Sigmoid colon (tissue), 7 donors: ENCODE results near the gene ELOB. TPM values are rescaled to one million over a fixed set of nuclear protein-coding genes. Genes with fewer than 3 reads are reported as not detected.
A peak's percentile ranks its signal among the peaks of the same experiment; 100 is the strongest.

ENCODE experiments used
- DNase-seq: peaks from one replicate; pipeline ENCODE4 v3.0.0-alpha.2; 2019
- H3K27ac ChIP-seq, 4 donors: fragments of 200-600 bp; sonication (generic); one replicate each; pipeline ENCODE4 v1.5.1; 2016 to 2019; ENCODE audit warnings: mild to moderate bottlenecking in 1 of 4
- H3K27me3 ChIP-seq, 3 donors: fragments of 200-600 bp; sonication (generic); one replicate each; pipeline ENCODE4 v1.5.1; 2019; ENCODE audit warnings: mild to moderate bottlenecking in 1 of 3
- H3K36me3 ChIP-seq, 4 donors: fragments of 200-600 bp; sonication (generic); one replicate each; pipeline ENCODE4 v1.5.1; 2016 to 2019
- H3K4me1 ChIP-seq, 4 donors: fragments of 200-600 bp; sonication (generic); one replicate each; pipeline ENCODE4 v1.5.1; 2017 to 2019
- H3K4me3 ChIP-seq, 4 donors: fragments of 200-600 bp; sonication (generic); one replicate each; pipeline ENCODE4 v1.5.1; 2017 to 2019; ENCODE audit warnings: mild to moderate bottlenecking in 2 of 4, moderate library complexity in 1 of 4
- H3K9me3 ChIP-seq, 4 donors: fragments of 200-600 bp in 3 of 4; sonication (generic) in 3 of 4; one replicate each; pipeline versions ENCODE4 v1.5.1 to v1.6.1; 2013 to 2019
- CTCF ChIP-seq, 4 experiments: fragments of 450-650 bp in 3 of 4; fragments of 200-600 bp in 1 of 4; IDR thresholded peaks; one replicate each; pipeline ENCODE4 v1.5.1; 2016 to 2019; ENCODE audit warnings: antibody characterized with exemption in 4 of 4, mild to moderate bottlenecking in 3 of 4, moderate library complexity in 2 of 4
- EP300 ChIP-seq, 4 donors: sonication (generic); formaldehyde crosslinking; IDR thresholded peaks; one replicate each; pipeline ENCODE4 v1.6.1; 2017; ENCODE audit warnings: antibody characterized with exemption in 4 of 4
- POLR2A ChIP-seq, 2 donors: fragments of 450-650 bp; IDR thresholded peaks; one replicate each; pipeline ENCODE4 v1.6.1; 2016; ENCODE audit warnings: antibody characterized with exemption in 2 of 2, mild to moderate bottlenecking in 2 of 2, moderate library complexity in 2 of 2
- POLR2AphosphoS5 ChIP-seq, 4 donors: sonication (generic); formaldehyde crosslinking; IDR thresholded peaks; one replicate each; pipeline ENCODE4 v1.6.1; 2017; ENCODE audit warnings: antibody characterized with exemption in 4 of 4
- WGBS, 2 donors: extraction: QIAGEN DNeasy Blood & Tissue Kit; methylation state at CpG; one replicate each; pipeline ENCODE4 v1.1.7; 2013; 5-methylcytosine and 5-hydroxymethylcytosine counted together
- intact Hi-C: fragments of 100-400 bp; cut with DNase I; formaldehyde crosslinking; loops from one replicate; pipeline ENCODE4 v1.15.1; 2023
- polyA plus RNA-seq, 3 donors: library from polyadenylated mRNA; stranded (reverse); fragments of 200-250 nt; gene quantifications; one replicate each; pipeline ENCODE4 v1.2.3, GENCODE V29; 2013
- total RNA-seq, 4 donors: library from RNA; depleted of rRNA; stranded (reverse); fragments of >200 nt; gene quantifications; one replicate each; pipeline ENCODE4 v1.1.0, GENCODE V29; 2016
- donor health status: healthy with polysubstance abuse.
- donor health status: Bipolar disorder and iron deficiency.
- donor health status: healthy.

ELOB gene
- total and polyA plus RNA-seq, 7 donors, result 329 to 1,166 (median 475) TPM

DNA sequence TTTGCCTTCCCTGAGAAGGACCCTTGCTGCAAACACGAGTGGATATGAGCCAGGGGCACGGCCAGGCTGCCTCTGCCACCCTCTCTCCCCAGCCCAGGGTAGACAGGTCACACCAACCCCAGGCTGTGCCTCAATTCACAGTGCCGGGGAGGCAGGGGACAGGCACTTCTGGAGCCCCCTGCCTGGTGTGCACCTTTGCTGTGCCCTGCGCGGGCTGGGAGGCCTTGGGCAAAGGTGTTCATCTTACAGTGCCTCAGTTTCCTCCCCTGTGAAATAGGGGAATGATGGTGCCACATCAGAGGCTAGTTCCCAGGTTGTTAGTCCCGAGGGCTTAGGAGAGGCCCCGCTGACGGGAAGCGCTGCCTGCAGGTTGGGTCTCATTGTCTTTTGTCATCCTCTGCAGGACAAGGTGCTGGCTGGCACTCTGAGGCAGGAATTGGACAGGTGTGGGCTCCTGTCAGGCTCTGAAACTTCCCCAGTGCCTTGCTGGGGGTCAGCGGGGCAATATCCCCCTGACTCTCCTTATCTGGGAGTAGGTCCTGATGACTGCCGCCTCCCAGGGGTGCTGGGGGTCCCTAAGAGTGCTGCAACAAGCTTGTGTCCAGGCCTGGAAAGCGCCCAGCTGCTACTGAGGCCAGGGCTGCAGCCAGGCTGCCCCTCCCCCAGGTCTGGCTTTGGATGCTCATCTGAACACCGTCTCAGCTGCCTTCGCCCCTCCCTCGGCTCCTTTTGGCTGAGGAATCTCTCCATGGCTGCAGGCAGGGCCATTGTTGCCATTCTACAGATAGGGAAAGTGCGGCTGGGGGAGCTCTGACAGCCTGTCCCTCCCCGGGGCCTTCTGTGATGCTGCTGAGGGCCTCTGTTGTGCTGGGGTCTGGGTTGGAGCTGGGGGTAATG is 43.1 kb upstream of the ELOB start:
- no peaks in the 10 kb centered on the region for H3K4me1 ChIP-seq
- no peaks in the 10 kb centered on the region for H3K9me3 ChIP-seq
- H3K27ac ChIP-seq, result no peak overlapping the region
- H3K36me3 ChIP-seq, result no peaks in the 10 kb centered on the region
- DNase-seq, result peak; percentile 55
- H3K4me3 ChIP-seq, result no peak overlapping the region
- WGBS, 2 donors, result 78 to 81% methylated on average over 17 of the region's 17 CpGs
- TF ChIP-seq CTCF (IDR thresholded peaks at IDR 0.05) (no peak), POLR2A (IDR thresholded peaks at IDR 0.05) (no peak), POLR2AphosphoS5 (IDR thresholded peaks at IDR 0.05) (no peak), EP300 (IDR thresholded peaks at IDR 0.05) (no peak)
- peaks cover 0 to 37% (median 22%) of the 10 kb centered on the region in 3 donors for H3K27me3 ChIP-seq
- intact Hi-C loops, result no loop called here

DNA sequence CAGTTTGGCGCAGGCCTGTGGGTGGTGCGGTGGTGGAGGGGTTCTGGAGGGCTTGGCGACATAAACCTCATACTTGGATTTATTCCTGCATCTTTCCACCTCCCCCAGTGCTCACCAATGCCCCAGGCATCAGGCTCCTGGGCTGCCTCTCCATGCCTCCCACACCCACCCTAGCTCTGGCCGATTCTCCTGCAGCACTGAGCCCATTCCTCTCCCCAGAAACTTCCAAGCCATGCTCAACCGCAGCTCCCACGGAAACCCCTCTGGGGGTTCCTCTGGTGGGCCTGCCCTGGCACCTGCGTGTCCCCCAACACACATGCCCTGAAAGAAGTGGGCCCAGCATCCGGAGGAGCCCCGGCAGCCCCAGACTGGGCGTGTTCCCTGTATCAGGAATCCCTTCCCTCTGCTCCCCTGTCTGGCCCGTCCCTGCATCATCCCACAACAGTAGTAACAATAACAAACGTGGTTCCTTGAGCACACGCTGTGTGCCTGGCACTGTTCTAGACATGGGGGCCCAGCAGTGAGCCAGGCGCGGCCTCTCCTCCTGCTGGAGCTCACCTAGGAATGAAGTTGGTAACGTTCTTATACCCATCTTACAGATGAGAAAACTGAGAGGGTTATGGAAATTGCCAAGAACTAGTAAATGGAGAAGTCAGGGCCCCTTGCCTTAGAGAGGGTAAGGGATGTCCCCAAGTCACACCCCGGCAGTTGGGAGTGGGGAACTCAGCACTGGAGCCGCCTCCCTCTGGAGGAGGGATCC is 42.3 kb upstream of the ELOB start:
- Histone ChIP-seq H3K4me1 (no peaks in the 10 kb centered on the region), H3K9me3 (no peaks in the 10 kb centered on the region), H3K27me3 (peaks cover 0 to 44% (median 22%) of the 10 kb centered on the region in 3 donors), H3K4me3 (no peak overlapping the region), H3K36me3 (no peaks in the 10 kb centered on the region), H3K27ac (no peak overlapping the region)
- intact Hi-C loops, result no loop called here
- DNase-seq, result peak; percentile 39
- WGBS, 2 donors, result 89 to 91% methylated on average over 18 of the region's 18 CpGs
- no peak for TF ChIP-seq POLR2A (IDR thresholded peaks at IDR 0.05)

- Histone ChIP-seq H3K4me1 (no peaks in the 10 kb centered on the region), H3K4me3 (no peak overlapping the region), H3K9me3 (no peaks in the 10 kb centered on the region), H3K27me3 (peaks cover 0 to 39% (median 22%) of the 10 kb centered on the region in 3 donors), H3K27ac (no peak overlapping the region), H3K36me3 (no peaks in the 10 kb centered on the region)
- WGBS, 2 donors, result 88 to 90% methylated on average over 10 of the region's 10 CpGs
- peak; percentile 49 for DNase-seq
- no peak for TF ChIP-seq POLR2AphosphoS5 (IDR thresholded peaks at IDR 0.05)
- TF ChIP-seq POLR2A (IDR thresholded peaks at IDR 0.05), result no peak
- intact Hi-C loops, result no loop called here
Measured at GRCh38 chr16:2818272-2818876, 41.3 kb upstream of the ELOB start.

DNA sequence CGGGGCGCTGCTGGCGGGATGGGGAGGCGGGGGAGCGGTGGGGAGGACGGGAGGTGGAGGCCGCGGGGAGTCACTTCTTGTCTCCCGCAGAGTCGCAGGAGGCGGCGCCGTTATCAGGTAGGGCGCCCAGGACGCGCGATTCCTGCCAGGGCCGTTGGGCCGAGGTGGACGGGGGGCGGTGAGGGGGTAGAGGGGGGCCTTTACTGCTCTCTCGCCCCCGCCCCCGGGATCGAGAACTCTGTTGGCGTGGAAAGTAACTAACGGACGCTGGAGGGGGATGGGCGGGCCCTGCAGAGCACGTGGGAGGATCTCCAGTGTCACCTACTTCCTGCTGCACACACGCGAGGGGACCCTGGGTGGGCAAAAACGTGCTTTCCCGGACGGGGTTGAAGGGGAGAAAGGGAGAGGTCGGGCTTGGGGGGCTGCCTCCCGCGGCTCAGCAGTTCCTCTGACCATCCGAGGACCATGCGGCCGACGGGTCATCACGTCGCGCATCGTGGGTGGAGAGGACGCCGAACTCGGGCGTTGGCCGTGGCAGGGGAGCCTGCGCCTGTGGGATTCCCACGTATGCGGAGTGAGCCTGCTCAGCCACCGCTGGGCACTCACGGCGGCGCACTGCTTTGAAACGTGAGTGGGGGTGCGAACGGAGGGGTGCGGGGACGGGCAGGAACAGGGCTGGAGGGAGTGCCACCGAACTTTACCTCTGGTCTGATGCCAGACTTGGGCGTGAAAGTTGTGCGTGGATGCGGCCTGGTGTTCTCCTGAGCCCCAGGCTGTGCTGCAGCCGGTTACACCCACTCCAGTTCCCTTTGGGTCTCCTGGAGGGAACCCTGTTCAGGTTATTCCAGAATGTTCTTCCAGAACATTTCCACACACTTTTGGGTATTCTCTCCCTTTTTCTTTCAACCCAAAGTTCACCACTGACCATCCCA is 40.5 kb upstream of the ELOB start:
- intact Hi-C loops, result no loop called here
- Histone ChIP-seq H3K4me1 (no peaks in the 10 kb centered on the region), H3K27ac (no peak overlapping the region), H3K36me3 (no peaks in the 10 kb centered on the region), H3K9me3 (no peaks in the 10 kb centered on the region), H3K4me3 (peak overlapping the region in 1 of 4 donors; percentile 18), H3K27me3 (peaks cover 0 to 39% (median 22%) of the 10 kb centered on the region in 3 donors)
- 82 to 83% methylated on average over 68 of the region's 68 CpGs for WGBS, 2 donors
- peak; percentile 52 for DNase-seq
- no peak for TF ChIP-seq EP300 (IDR thresholded peaks at IDR 0.05)
- TF ChIP-seq POLR2A (IDR thresholded peaks at IDR 0.05), result no peak
- TF ChIP-seq POLR2AphosphoS5 (IDR thresholded peaks at IDR 0.05), result no peak
- no peak for TF ChIP-seq CTCF (IDR thresholded peaks at IDR 0.05)

DNA sequence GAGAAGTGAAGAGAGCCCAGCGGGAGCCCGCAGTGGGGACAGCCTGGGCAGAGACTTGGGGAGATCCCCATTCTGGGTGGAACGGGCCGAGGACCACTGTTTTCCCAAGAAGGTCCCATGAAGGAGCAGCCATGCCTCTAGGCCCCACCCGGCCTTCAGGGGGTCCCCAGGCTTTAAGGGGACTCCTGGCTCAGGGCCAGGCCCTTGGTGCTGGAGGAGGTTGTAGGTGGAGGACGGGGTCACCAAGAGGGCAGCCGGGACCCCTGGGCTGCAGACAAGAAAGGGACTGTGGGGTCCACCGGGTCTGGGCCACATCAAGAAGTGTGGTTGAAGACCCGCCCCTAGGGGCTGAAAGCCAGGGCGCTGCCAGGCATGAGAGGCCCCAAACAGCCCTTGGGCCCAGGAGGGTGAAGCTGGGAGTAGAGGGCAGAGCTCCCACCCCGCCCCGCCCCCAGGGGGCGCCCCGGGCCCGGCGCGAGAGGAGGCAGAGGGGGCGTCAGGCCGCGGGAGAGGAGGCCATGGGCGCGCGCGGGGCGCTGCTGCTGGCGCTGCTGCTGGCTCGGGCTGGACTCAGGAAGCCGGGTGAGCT is 39.8 kb upstream of the ELOB start, which contains the start of gene PRSS21:
TSS of gene PRSS21 (plus strand) at position 487 of the 589 bp plus-strand sequence. CDS start at position 519, 32 bp downstream.
- intact Hi-C loops, result no loop called here
- TF ChIP-seq POLR2AphosphoS5 (IDR thresholded peaks at IDR 0.05) (no peak), CTCF (IDR thresholded peaks at IDR 0.05) (no peak), EP300 (IDR thresholded peaks at IDR 0.05) (no peak), POLR2A (IDR thresholded peaks at IDR 0.05) (no peak)
- 68 to 75% methylated on average over 28 of the region's 28 CpGs for WGBS, 2 donors
- Histone ChIP-seq H3K4me3 (peak within 1 kb of the TSS in 1 of 4 donors; percentile 18), H3K9me3 (no peaks in the 10 kb centered on the region), H3K36me3 (no peaks in the 10 kb centered on the region), H3K4me1 (no peaks in the 10 kb centered on the region), H3K27me3 (peaks cover 0 to 40% (median 27%) of the 10 kb centered on the region in 3 donors), H3K27ac (no peak within 1 kb of the TSS)
- DNase-seq, result peak; percentile 63
